GM23338 (cell line): ENCODE results near the gene COMMD7. TPM values are rescaled to one million over a fixed set of nuclear protein-coding genes. Genes with fewer than 3 reads are reported as not detected.

Experiments
- ATAC-seq: fragments of 200-7000 bp; cut with Tn5 transposase; 3 replicates; pipeline ENCODE4 v1.9.1; 2020
- DNase-seq: peaks from one replicate; pipeline ENCODE4 v3.0.0-alpha.2; 2015; ENCODE audit warnings: low spot score
- H2AFZ ChIP-seq: fragments of 200-600 bp; sonication (generic); 2 replicates; pipeline ENCODE4 v1.8.0; 2016; ENCODE audit warnings: antibody characterized with exemption, mild to moderate bottlenecking, moderate library complexity
- H3F3A ChIP-seq: fragments of 200-600 bp; sonication (generic); replicated peaks from 2 replicates; pipeline ENCODE4 v1.8.0; 2017; ENCODE audit warnings: antibody characterized with exemption, mixed run types, low read depth
- H3K27ac ChIP-seq: fragments of 200-600 bp; sonication (generic); 2 replicates; pipeline ENCODE4 v1.6.1; 2016; ENCODE audit warnings: low read depth
- H3K27me3 ChIP-seq: fragments of 200-600 bp; sonication (generic); 2 replicates; pipeline ENCODE4 v1.8.0; 2016; ENCODE audit warnings: mild to moderate bottlenecking, mixed run types, moderate library complexity; ENCODE audit not compliant: insufficient read depth
- H3K36me3 ChIP-seq: fragments of 200-600 bp; sonication (generic); 2 replicates; pipeline ENCODE4 v1.8.0; 2016; ENCODE audit warnings: mild to moderate bottlenecking; ENCODE audit not compliant: insufficient read depth
- H3K4me1 ChIP-seq: fragments of 200-600 bp; sonication (generic); 2 replicates; pipeline ENCODE4 v1.8.0; 2016; ENCODE audit warnings: mild to moderate bottlenecking, moderate library complexity; ENCODE audit not compliant: insufficient read depth
- H3K4me2 ChIP-seq: fragments of 200-600 bp; sonication (generic); 2 replicates; pipeline ENCODE4 v1.7.1; 2017; ENCODE audit warnings: mixed run types
- H3K4me3 ChIP-seq: fragments of 200-600 bp; sonication (generic); 2 replicates; pipeline ENCODE4 v1.6.1; 2016; ENCODE audit warnings: mixed run types
- H3K79me2 ChIP-seq: fragments of 200-600 bp; sonication (generic); replicated peaks from 2 replicates; pipeline ENCODE4 v1.8.0; 2017; ENCODE audit warnings: mild to moderate bottlenecking; ENCODE audit not compliant: insufficient read depth
- H3K9me2 ChIP-seq: fragments of 200-600 bp; sonication (generic); 2 replicates; pipeline ENCODE4 v1.8.0; 2017; ENCODE audit not compliant: insufficient read depth
- H4K20me1 ChIP-seq: fragments of 200-600 bp; sonication (generic); replicated peaks from 2 replicates; pipeline ENCODE4 v1.8.0; 2017; ENCODE audit warnings: mild to moderate bottlenecking; ENCODE audit not compliant: insufficient read depth
- H3K27ac Mint-ChIP-seq: 2 replicates; pipeline ENCODE4 v1.8.0; 2020; ENCODE audit warnings: inconsistent platforms, mild to moderate bottlenecking, moderate library complexity, mixed read lengths
- H3K27me3 Mint-ChIP-seq: 3 replicates; pipeline ENCODE4 v1.8.0; 2022; ENCODE audit warnings: low read depth, mild to moderate bottlenecking, moderate library complexity, mixed read lengths, inconsistent platforms; ENCODE audit not compliant: insufficient read depth, poor library complexity
- H3K36me3 Mint-ChIP-seq: 3 replicates; pipeline ENCODE4 v1.8.0; 2021; ENCODE audit warnings: low read depth, mild to moderate bottlenecking, inconsistent platforms, moderate library complexity, mixed read lengths
- H3K4me1 Mint-ChIP-seq: 3 replicates; pipeline ENCODE4 v1.8.0; 2020; ENCODE audit warnings: mild to moderate bottlenecking, inconsistent platforms, mixed read lengths
- H3K4me3 Mint-ChIP-seq: 3 replicates; pipeline ENCODE4 v1.8.0; 2021; ENCODE audit warnings: moderate library complexity, mild to moderate bottlenecking, inconsistent platforms, mixed read lengths
- H3K9me3 Mint-ChIP-seq: 3 replicates; pipeline ENCODE4 v1.8.0; 2020; ENCODE audit warnings: moderate library complexity, mild to moderate bottlenecking, inconsistent platforms, mixed read lengths
- CREB1 ChIP-seq: fragments of 250-450 bp; sonication (Bioruptor Pico); IDR thresholded peaks from 2 replicates; pipeline ENCODE4 v1.5.0; 2020; ENCODE audit warnings: low read depth, mild to moderate bottlenecking, moderate library complexity
- EZH2 ChIP-seq: fragments of 200-600 bp; sonication (generic); IDR thresholded peaks from one replicate; pipeline ENCODE4 v1.8.0; 2017; ENCODE audit warnings: antibody characterized with exemption, mild to moderate bottlenecking, low read depth; ENCODE audit not compliant: unreplicated experiment
- NANOG ChIP-seq: IDR thresholded peaks from 2 replicates; pipeline ENCODE4 v1.6.1; 2016; ENCODE audit warnings: antibody characterized with exemption, borderline replicate concordance
- POLR2AphosphoS5 ChIP-seq: IDR thresholded peaks from 2 replicates; pipeline ENCODE4 v1.6.1; 2016; ENCODE audit warnings: antibody characterized with exemption, low read depth
- REST ChIP-seq: IDR thresholded peaks from one replicate; pipeline ENCODE4 v1.6.1; 2018; ENCODE audit warnings: antibody characterized with exemption; ENCODE audit not compliant: unreplicated experiment
- STAT1 ChIP-seq: IDR thresholded peaks from one replicate; pipeline ENCODE4 v1.6.1; 2016; ENCODE audit warnings: antibody characterized with exemption; ENCODE audit not compliant: unreplicated experiment
- ZNF114 ChIP-seq: fragments of 250-450 bp; sonication (Bioruptor Pico); IDR thresholded peaks from 2 replicates; pipeline ENCODE4 v1.5.0; 2020; ENCODE audit warnings: mild to moderate bottlenecking, moderate library complexity
- ZNF331 ChIP-seq: fragments of 250-450 bp; sonication (Bioruptor Pico); IDR thresholded peaks from 2 replicates; pipeline ENCODE4 v1.5.0; 2020; ENCODE audit warnings: low read depth, mild to moderate bottlenecking, moderate library complexity
- polyA plus RNA-seq: library from polyadenylated mRNA; unstranded; fragments of >200 nt; fragmentation: Nextera tagmentation; extraction: Ambion mirVana; gene quantifications from 2 replicates; pipeline ENCODE4 v1.2.1, GENCODE V29; 2016
- total RNA-seq: library from RNA; depleted of rRNA; stranded (reverse); fragments of >200 nt; shearing (Covaris generic); gene quantifications from 2 replicates; pipeline ENCODE4 v1.2.3, GENCODE V29; 2014
- TF ChIP-seq, protein P1 (sequence below): IDR thresholded peaks from 2 replicates; pipeline ENCODE4 v1.6.1; 2016; ENCODE audit warnings: antibody characterized with exemption

The COMMD7 gene
- total and polyA plus RNA-seq, 2 experiments from 2014 or later: 67.3 to 86.4 TPM

DNA sequence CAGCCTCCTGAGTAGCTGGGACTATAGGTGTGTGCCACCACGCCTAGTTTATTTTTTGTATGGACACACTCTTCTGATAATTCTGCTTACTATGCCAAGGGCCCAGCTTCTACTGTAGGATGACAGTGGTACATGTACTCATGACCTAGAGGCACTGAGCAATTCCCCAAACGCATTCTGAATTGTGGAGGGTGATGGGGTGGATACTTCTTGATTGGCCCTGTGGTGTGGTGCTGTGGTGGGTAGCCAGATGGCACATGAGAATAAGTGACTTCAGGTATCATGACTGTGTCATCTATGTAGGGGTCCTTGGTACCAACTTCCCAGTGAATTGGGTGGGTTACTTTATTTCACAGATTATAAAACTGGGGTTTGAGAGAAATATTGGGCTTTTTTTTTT lies 30.0 kb upstream of the COMMD7 start:
- Mint-ChIP-seq H3K36me3 (peaks cover 99% of the 10 kb centered on the region), H3K4me1 (peaks cover 88% of the 10 kb centered on the region), H3K27me3 (peaks cover 39% of the 10 kb centered on the region), H3K27ac (no peak overlapping the region; the same call in 1 of the 2 replicates), H3K9me3 (no peaks in the 10 kb centered on the region), H3K4me3 (peak overlapping the region; percentile 43)
- H3K4me1 ChIP-seq: peaks cover 100% of the 10 kb centered on the region
- no peak for DNase-seq
- peaks cover 100% of the 10 kb centered on the region for H3K79me2 ChIP-seq
- H4K20me1 ChIP-seq: peaks cover 100% of the 10 kb centered on the region
- H3K27me3 ChIP-seq: no peaks in the 10 kb centered on the region
- no peaks in the 10 kb centered on the region for H3K9me2 ChIP-seq
- H3K27ac ChIP-seq: peak overlapping the region; percentile 88
- no peak for ATAC-seq
- H3K4me2 ChIP-seq: peak overlapping the region; percentile 97
- H3K36me3 ChIP-seq: peaks cover 95% of the 10 kb centered on the region
- H3K4me3 ChIP-seq: peak overlapping the region; percentile 91
- no peak for TF ChIP-seq REST
- TF ChIP-seq, protein P1, sequence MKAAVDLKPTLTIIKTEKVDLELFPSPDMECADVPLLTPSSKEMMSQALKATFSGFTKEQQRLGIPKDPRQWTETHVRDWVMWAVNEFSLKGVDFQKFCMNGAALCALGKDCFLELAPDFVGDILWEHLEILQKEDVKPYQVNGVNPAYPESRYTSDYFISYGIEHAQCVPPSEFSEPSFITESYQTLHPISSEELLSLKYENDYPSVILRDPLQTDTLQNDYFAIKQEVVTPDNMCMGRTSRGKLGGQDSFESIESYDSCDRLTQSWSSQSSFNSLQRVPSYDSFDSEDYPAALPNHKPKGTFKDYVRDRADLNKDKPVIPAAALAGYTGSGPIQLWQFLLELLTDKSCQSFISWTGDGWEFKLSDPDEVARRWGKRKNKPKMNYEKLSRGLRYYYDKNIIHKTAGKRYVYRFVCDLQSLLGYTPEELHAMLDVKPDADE: no peak
- no peak for TF ChIP-seq ZNF114 (CRISPR knock-in tag)
- TF ChIP-seq EZH2: no peak
- no peak for TF ChIP-seq NANOG
- TF ChIP-seq STAT1: no peak
- TF ChIP-seq POLR2AphosphoS5: peak; percentile 60
- TF ChIP-seq CREB1 (CRISPR knock-in tag): no peak
- no peak for TF ChIP-seq ZNF331 (CRISPR knock-in tag)
- no peak overlapping the region for H2AFZ ChIP-seq
- peaks cover 97% of the 10 kb centered on the region for H3F3A ChIP-seq

- Histone ChIP-seq H3K27ac (peak overlapping the region; percentile 96), H3K4me1 (peaks cover 100% of the 10 kb centered on the region), H3K27me3 (no peaks in the 10 kb centered on the region), H3F3A (peaks cover 95% of the 10 kb centered on the region), H3K79me2 (peaks cover 100% of the 10 kb centered on the region), H3K4me3 (peak overlapping the region; percentile 91), H3K9me2 (no peaks in the 10 kb centered on the region), H2AFZ (no peak overlapping the region), H3K36me3 (peaks cover 95% of the 10 kb centered on the region), H3K4me2 (peak overlapping the region; percentile 97), H4K20me1 (peaks cover 100% of the 10 kb centered on the region)
- H3K4me1 Mint-ChIP-seq: peaks cover 87% of the 10 kb centered on the region
- peak overlapping the region; percentile 30; the same call in 2 of the 3 replicates for H3K4me3 Mint-ChIP-seq
- DNase-seq (no peak), ATAC-seq (no peak)
- peaks cover 4% of the 10 kb centered on the region; the same call in 1 of the 3 replicates for H3K9me3 Mint-ChIP-seq
- peaks cover 99% of the 10 kb centered on the region for H3K36me3 Mint-ChIP-seq
- H3K27me3 Mint-ChIP-seq: peaks cover 45% of the 10 kb centered on the region
- no peak overlapping the region for H3K27ac Mint-ChIP-seq
- TF ChIP-seq POLR2AphosphoS5 (no peak; the same call in 1 of the 2 replicates), CREB1 (CRISPR knock-in tag) (no peak), ZNF331 (CRISPR knock-in tag) (no peak), REST (no peak)
These were observed 28.8 kb upstream of the COMMD7 start for GRCh38 chr20:32772046-32772445.
